Gastroesophageal sphincter (tissue), 3 donors: ENCODE data around the gene PLCG2.

ENCODE experiments used
- POLR2A ChIP-seq, 2 donors: fragments of 450-650 bp; IDR thresholded peaks; one replicate each; pipeline ENCODE4 v1.6.1; 2017; ENCODE audit warnings: antibody characterized with exemption in 2 of 2, mild to moderate bottlenecking in 2 of 2, moderate library complexity in 1 of 2
- POLR2AphosphoS5 ChIP-seq: sonication (generic); formaldehyde crosslinking; IDR thresholded peaks from one replicate; pipeline ENCODE4 v1.6.1; 2017; ENCODE audit warnings: antibody characterized with exemption
- TF ChIP-seq, protein P1 (sequence below), 4 experiments: fragments of 200-600 bp in 2 of 4; fragments of 450-650 bp in 2 of 4; sonication (generic) in 1 of 4; IDR thresholded peaks; one replicate each; pipeline ENCODE4 v1.5.1; 2017 to 2019; ENCODE audit warnings: antibody characterized with exemption in 4 of 4, mild to moderate bottlenecking in 2 of 4, moderate library complexity in 2 of 4

- TF ChIP-seq POLR2AphosphoS5: no peak
- no peak for TF ChIP-seq POLR2A (IDR thresholded peaks at IDR 0.05)
- TF ChIP-seq, protein P1, sequence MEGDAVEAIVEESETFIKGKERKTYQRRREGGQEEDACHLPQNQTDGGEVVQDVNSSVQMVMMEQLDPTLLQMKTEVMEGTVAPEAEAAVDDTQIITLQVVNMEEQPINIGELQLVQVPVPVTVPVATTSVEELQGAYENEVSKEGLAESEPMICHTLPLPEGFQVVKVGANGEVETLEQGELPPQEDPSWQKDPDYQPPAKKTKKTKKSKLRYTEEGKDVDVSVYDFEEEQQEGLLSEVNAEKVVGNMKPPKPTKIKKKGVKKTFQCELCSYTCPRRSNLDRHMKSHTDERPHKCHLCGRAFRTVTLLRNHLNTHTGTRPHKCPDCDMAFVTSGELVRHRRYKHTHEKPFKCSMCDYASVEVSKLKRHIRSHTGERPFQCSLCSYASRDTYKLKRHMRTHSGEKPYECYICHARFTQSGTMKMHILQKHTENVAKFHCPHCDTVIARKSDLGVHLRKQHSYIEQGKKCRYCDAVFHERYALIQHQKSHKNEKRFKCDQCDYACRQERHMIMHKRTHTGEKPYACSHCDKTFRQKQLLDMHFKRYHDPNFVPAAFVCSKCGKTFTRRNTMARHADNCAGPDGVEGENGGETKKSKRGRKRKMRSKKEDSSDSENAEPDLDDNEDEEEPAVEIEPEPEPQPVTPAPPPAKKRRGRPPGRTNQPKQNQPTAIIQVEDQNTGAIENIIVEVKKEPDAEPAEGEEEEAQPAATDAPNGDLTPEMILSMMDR (IDR thresholded peaks at IDR 0.05): no peak
Observed at GRCh38 chr16:81729451-81729850, 49.6 kb upstream of the PLCG2 start.
